Lung (tissue), 12 donors: Measurements from ENCODE around the gene IFT122. TPM values are rescaled to one million over a fixed set of nuclear protein-coding genes. Genes with fewer than 3 reads are reported as not detected.

ENCODE experiments used
- ATAC-seq: fragments of 200-7000 bp; cut with Tn5 transposase; one replicate; pipeline ENCODE4 v1.9.1; 2020; ENCODE audit warnings: moderate number of reproducible peaks; ENCODE audit not compliant: insufficient read depth, low FRiP score
- DNase-seq, 3 donors: peaks; one replicate each; pipeline ENCODE4 v3.0.0-alpha.2; 2013 to 2017
- H3K27ac ChIP-seq, 2 donors: one replicate each; pipeline ENCODE4 v1.5.1; 2013; ENCODE audit warnings: mild to moderate bottlenecking in 2 of 2, moderate library complexity in 2 of 2, control low read depth in 1 of 2, inconsistent platforms in 1 of 2, low read depth in 1 of 2, low read length in 1 of 2
- H3K27me3 ChIP-seq, 3 donors: one replicate each; pipeline ENCODE4 v1.5.1; 2013; ENCODE audit warnings: low read length in 2 of 3; ENCODE audit not compliant: control insufficient read depth in 3 of 3, insufficient read depth in 3 of 3
- H3K36me3 ChIP-seq, 4 donors: one replicate each; pipeline ENCODE4 v1.5.1; 2013; ENCODE audit warnings: low read length in 4 of 4, mild to moderate bottlenecking in 1 of 4, moderate library complexity in 1 of 4; ENCODE audit not compliant: control insufficient read depth in 4 of 4, insufficient read depth in 4 of 4
- H3K4me1 ChIP-seq, 5 donors: one replicate each; pipeline ENCODE4 v1.5.1; 2013; ENCODE audit warnings: low read length in 5 of 5, mild to moderate bottlenecking in 2 of 5, moderate library complexity in 1 of 5; ENCODE audit not compliant: control insufficient read depth in 5 of 5, insufficient read depth in 5 of 5
- H3K4me3 ChIP-seq: one replicate; pipeline ENCODE4 v1.5.1; 2013; ENCODE audit warnings: mild to moderate bottlenecking, control low read depth, moderate library complexity
- H3K9ac ChIP-seq, 2 donors: one replicate each; pipeline ENCODE4 v1.5.1; 2013; ENCODE audit warnings: low read length in 2 of 2, control low read depth in 1 of 2; ENCODE audit not compliant: insufficient read depth in 1 of 2
- H3K9me3 ChIP-seq, 4 donors: one replicate each; pipeline ENCODE4 v1.5.1; 2013; ENCODE audit warnings: low read length in 3 of 4, mild to moderate bottlenecking in 1 of 4, moderate library complexity in 1 of 4; ENCODE audit not compliant: control insufficient read depth in 4 of 4, insufficient read depth in 3 of 4
- WGBS, 2 donors: extraction: QIAGEN DNeasy Blood & Tissue Kit; methylation state at CpG; one replicate each; pipeline ENCODE4 v1.1.7; 2013; 5-methylcytosine and 5-hydroxymethylcytosine counted together
- polyA plus RNA-seq, 2 donors: library from polyadenylated mRNA; stranded (reverse); fragments of 200-250 nt; gene quantifications; one replicate each; pipeline ENCODE4 v1.2.1, GENCODE V29; 2013
- total RNA-seq, 2 donors: library from RNA; depleted of rRNA in 1 of 2; stranded (reverse); fragments of >200 nt in 1 of 2; gene quantifications; one replicate each; pipeline ENCODE4 v1.2.1, GENCODE V29; 2014 to 2021
- TF ChIP-seq, protein P1 (sequence below): IDR thresholded peaks from 2 replicates; pipeline ENCODE4 v1.5.1; 2012; ENCODE audit warnings: mild to moderate bottlenecking; ENCODE audit errors: control extremely low read depth, extremely low read depth
- donor health status: control.
- donor health status: control.
- donor health status: Bipolar disorder and iron deficiency.
- donor health status: healthy.
- donor health status: DM: yes; HTN: yes; CAD: no.

IFT122 gene
- total and polyA plus RNA-seq, 4 donors, result 11.0 to 65.7 (median 31.7) TPM

GRCh38 chr3:129462361-129462968, 22.4 kb downstream of the IFT122 start:
- Histone ChIP-seq H3K27ac (peak overlapping the region in 1 of 2 donors; percentile 76), H3K9me3 (no peaks in the 10 kb centered on the region), H3K4me1 (no peaks in the 10 kb centered on the region), H3K36me3 (peaks cover 4 to 43% (median 18%) of the 10 kb centered on the region in 4 donors), H3K27me3 (no peaks in the 10 kb centered on the region), H3K4me3 (no peak overlapping the region), H3K9ac (no peak overlapping the region)
- DNase-seq (no peak), ATAC-seq (no peak)
- TF ChIP-seq, protein P1, sequence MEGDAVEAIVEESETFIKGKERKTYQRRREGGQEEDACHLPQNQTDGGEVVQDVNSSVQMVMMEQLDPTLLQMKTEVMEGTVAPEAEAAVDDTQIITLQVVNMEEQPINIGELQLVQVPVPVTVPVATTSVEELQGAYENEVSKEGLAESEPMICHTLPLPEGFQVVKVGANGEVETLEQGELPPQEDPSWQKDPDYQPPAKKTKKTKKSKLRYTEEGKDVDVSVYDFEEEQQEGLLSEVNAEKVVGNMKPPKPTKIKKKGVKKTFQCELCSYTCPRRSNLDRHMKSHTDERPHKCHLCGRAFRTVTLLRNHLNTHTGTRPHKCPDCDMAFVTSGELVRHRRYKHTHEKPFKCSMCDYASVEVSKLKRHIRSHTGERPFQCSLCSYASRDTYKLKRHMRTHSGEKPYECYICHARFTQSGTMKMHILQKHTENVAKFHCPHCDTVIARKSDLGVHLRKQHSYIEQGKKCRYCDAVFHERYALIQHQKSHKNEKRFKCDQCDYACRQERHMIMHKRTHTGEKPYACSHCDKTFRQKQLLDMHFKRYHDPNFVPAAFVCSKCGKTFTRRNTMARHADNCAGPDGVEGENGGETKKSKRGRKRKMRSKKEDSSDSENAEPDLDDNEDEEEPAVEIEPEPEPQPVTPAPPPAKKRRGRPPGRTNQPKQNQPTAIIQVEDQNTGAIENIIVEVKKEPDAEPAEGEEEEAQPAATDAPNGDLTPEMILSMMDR, result no peak
- WGBS, 2 donors, result 82 to 93% methylated on average over 3 of the region's 3 CpGs

GRCh38 chr3:129463094-129463493, 23.1 kb downstream of the IFT122 start:
- Histone ChIP-seq H3K9me3 (no peaks in the 10 kb centered on the region), H3K27ac (peak overlapping the region in 1 of 2 donors; percentile 76), H3K4me1 (no peaks in the 10 kb centered on the region), H3K9ac (no peak overlapping the region), H3K36me3 (peaks cover 4 to 44% (median 19%) of the 10 kb centered on the region in 4 donors), H3K4me3 (no peak overlapping the region), H3K27me3 (no peaks in the 10 kb centered on the region)
- ATAC-seq (no peak), DNase-seq (no peak)
- TF ChIP-seq, protein P1, result no peak
- WGBS, 2 donors, result 97 to 99% methylated on average over 3 of the region's 3 CpGs

DNA sequence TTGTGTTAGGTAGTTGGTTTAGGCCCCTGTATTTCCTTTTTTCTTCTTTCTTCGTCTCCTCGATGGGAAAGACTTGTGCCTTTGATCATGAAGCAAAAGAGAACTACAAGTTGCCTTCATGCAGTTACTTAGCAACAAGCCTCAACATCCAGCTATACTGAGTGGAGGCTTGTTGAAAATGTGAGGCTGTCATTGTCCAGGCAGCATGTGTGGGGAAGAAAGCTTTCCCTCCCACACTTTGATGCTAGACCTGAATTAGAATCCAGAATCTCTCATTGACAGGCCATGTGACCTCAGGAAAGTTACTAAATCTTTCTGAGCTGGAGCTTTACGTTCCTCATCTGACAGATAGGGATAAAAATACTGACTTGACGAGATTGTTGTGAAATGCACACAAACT, 23.7 kb downstream of the IFT122 start:
- TF ChIP-seq, protein P1, result no peak
- Histone ChIP-seq H3K9ac (no peak overlapping the region), H3K4me1 (no peaks in the 10 kb centered on the region), H3K27me3 (no peaks in the 10 kb centered on the region), H3K36me3 (peaks cover 4 to 48% (median 18%) of the 10 kb centered on the region in 4 donors), H3K4me3 (no peak overlapping the region), H3K27ac (peak overlapping the region in 1 of 2 donors; percentile 23), H3K9me3 (no peaks in the 10 kb centered on the region)
- DNase-seq (no peak), ATAC-seq (no peak)
- WGBS, 2 donors, result 68 to 79% methylated on average over 4 of the region's 4 CpGs

- Histone ChIP-seq H3K27ac (no peak overlapping the region), H3K9ac (no peak overlapping the region), H3K9me3 (no peaks in the 10 kb centered on the region), H3K27me3 (no peaks in the 10 kb centered on the region), H3K4me1 (peaks cover 0 to 6% (median 0%) of the 10 kb centered on the region in 5 donors), H3K36me3 (peaks cover 4 to 39% (median 17%) of the 10 kb centered on the region in 4 donors), H3K4me3 (no peak overlapping the region)
- TF ChIP-seq, protein P1, result no peak
- DNase-seq (no peak), ATAC-seq (no peak)
- 80 to 100% methylated on average over 1 of the region's 1 CpG for WGBS, 2 donors
Observed at GRCh38 chr3:129467932-129468331, 27.9 kb downstream of the IFT122 start.
